ENCODE data around the gene RBM39.
"Not testable (repeated sequence)": the region's sequence is repeated elsewhere in the genome, so short reads cannot be mapped to it uniquely, and the experiment has no call there.

The RBM39 gene

GRCh38 chr20:35705894-35706293, 36.2 kb downstream of the RBM39 start:
- DNase-seq (ENCODE audit: low spot score) = peak; percentile 4

GRCh38 chr20:35704514-35705261, 37.4 kb downstream of the RBM39 start:
- DNase-seq (ENCODE audit: low spot score) = peak; percentile 6

- DNase-seq (ENCODE audit: low spot score) = no peak
Measured at GRCh38 chr20:35702824-35703695, 39.0 kb downstream of the RBM39 start.

GRCh38 chr20:35702051-35702823, 39.8 kb downstream of the RBM39 start:
- DNase-seq (ENCODE audit: low spot score) = no peak

- no peak for DNase-seq (ENCODE audit: low spot score)
Measured at GRCh38 chr20:35700625-35701148, 41.4 kb downstream of the RBM39 start.

- peak; percentile 45 for DNase-seq (ENCODE audit: low spot score)
Measured at GRCh38 chr20:35699957-35700624, 42.0 kb downstream of the RBM39 start.

GRCh38 chr20:35699127-35699956, 42.7 kb downstream of the RBM39 start, which contains the start of the genes NFS1 and ROMO1:
Gene NFS1, minus strand, starts transcription at chr20:35699352. Its CDS starts 64 bp downstream, at chr20:35699288.
Gene ROMO1, plus strand, starts transcription at chr20:35699405. Its CDS starts 228 bp downstream, at chr20:35699633.
- DNase-seq (ENCODE audit: low spot score) = peak; percentile 94

GRCh38 chr20:35698298-35699126, 43.5 kb downstream of the RBM39 start:
- DNase-seq (ENCODE audit: low spot score) = peak; percentile 53

GRCh38 chr20:35697696-35698297, 44.3 kb downstream of the RBM39 start:
- DNase-seq (ENCODE audit: low spot score) = no peak

- no peak for DNase-seq (ENCODE audit: low spot score)
Measured at GRCh38 chr20:35695978-35696377, 46.1 kb downstream of the RBM39 start.

- DNase-seq (ENCODE audit: low spot score) = no peak
Measured at GRCh38 chr20:35695245-35695749, 46.8 kb downstream of the RBM39 start.

- no peak for DNase-seq (ENCODE audit: low spot score)
Measured at GRCh38 chr20:35690265-35690664, 51.8 kb downstream of the RBM39 start.

- DNase-seq (ENCODE audit: low spot score) = not testable (repeated sequence)
Measured at GRCh38 chr20:35686872-35687271, 55.2 kb downstream of the RBM39 start.

- not testable (repeated sequence) for DNase-seq (ENCODE audit: low spot score)
Measured at GRCh38 chr20:35685368-35685767, 56.7 kb downstream of the RBM39 start.

GRCh38 chr20:35681960-35682359, 60.1 kb downstream of the RBM39 start:
- DNase-seq (ENCODE audit: low spot score) = no peak

- no peak for DNase-seq (ENCODE audit: low spot score)
Measured at GRCh38 chr20:35680452-35681183, 61.4 kb downstream of the RBM39 start.

- DNase-seq (ENCODE audit: low spot score) = no peak
Measured at GRCh38 chr20:35674921-35675320, 67.1 kb downstream of the RBM39 start.

GRCh38 chr20:35673884-35674283, 68.2 kb downstream of the RBM39 start:
- no peak for DNase-seq (ENCODE audit: low spot score)
